Neural progenitor cell (in vitro differentiated cells): ENCODE results near the gene SIAH3.

Experiments
- EZH2 ChIP-seq: fragments of 200-600 bp; sonication (generic); IDR thresholded peaks from 2 replicates; pipeline ENCODE4 v1.6.1; 2017; ENCODE audit warnings: antibody characterized with exemption, mild to moderate bottlenecking, moderate library complexity
- TF ChIP-seq, protein P1 (sequence below): fragments of 200-600 bp; sonication (generic); IDR thresholded peaks from 2 replicates; pipeline ENCODE4 v1.5.1; 2017; ENCODE audit warnings: antibody characterized with exemption, mild to moderate bottlenecking

DNA sequence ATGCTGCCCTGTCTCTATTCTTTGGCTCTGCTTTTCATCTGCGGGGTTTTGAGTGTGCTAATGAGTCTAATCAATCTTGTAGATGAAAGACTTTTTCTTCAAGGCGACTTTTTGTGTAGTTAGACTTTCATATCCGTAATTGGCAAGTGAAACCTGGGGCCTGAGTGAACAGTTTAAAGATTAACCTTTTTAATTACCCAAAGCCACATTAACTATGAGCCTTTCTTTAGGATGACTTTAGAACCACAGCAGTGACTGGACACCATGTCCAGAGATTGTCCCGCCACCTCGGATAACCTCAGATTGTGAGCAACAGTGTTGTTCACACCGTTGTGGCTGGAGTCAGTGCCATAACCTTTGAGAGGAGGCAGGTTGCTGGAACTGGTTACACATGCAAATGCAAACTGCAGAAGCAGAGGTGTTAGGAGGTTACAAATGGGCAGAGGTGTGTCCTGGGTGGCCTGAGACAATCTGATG is 58.7 kb downstream of the SIAH3 start:
- TF ChIP-seq, protein P1, sequence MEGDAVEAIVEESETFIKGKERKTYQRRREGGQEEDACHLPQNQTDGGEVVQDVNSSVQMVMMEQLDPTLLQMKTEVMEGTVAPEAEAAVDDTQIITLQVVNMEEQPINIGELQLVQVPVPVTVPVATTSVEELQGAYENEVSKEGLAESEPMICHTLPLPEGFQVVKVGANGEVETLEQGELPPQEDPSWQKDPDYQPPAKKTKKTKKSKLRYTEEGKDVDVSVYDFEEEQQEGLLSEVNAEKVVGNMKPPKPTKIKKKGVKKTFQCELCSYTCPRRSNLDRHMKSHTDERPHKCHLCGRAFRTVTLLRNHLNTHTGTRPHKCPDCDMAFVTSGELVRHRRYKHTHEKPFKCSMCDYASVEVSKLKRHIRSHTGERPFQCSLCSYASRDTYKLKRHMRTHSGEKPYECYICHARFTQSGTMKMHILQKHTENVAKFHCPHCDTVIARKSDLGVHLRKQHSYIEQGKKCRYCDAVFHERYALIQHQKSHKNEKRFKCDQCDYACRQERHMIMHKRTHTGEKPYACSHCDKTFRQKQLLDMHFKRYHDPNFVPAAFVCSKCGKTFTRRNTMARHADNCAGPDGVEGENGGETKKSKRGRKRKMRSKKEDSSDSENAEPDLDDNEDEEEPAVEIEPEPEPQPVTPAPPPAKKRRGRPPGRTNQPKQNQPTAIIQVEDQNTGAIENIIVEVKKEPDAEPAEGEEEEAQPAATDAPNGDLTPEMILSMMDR, result no peak
- no peak for TF ChIP-seq EZH2
